ENCODE results near the gene GMDS. TPM values are rescaled to one million over a fixed set of nuclear protein-coding genes. Genes with fewer than 3 reads are reported as not detected.

Gene GMDS
- total RNA-seq, 1 donor from 2014 or later: 19.9 TPM

GRCh38 chr6:1617466-1618310 lies 627.7 kb downstream of the GMDS start:
- H3K27me3 ChIP-seq: no peaks in the 10 kb centered on the region
- H3K27ac ChIP-seq: peak overlapping the region; percentile 96 to 100
- TF ChIP-seq, protein P1, sequence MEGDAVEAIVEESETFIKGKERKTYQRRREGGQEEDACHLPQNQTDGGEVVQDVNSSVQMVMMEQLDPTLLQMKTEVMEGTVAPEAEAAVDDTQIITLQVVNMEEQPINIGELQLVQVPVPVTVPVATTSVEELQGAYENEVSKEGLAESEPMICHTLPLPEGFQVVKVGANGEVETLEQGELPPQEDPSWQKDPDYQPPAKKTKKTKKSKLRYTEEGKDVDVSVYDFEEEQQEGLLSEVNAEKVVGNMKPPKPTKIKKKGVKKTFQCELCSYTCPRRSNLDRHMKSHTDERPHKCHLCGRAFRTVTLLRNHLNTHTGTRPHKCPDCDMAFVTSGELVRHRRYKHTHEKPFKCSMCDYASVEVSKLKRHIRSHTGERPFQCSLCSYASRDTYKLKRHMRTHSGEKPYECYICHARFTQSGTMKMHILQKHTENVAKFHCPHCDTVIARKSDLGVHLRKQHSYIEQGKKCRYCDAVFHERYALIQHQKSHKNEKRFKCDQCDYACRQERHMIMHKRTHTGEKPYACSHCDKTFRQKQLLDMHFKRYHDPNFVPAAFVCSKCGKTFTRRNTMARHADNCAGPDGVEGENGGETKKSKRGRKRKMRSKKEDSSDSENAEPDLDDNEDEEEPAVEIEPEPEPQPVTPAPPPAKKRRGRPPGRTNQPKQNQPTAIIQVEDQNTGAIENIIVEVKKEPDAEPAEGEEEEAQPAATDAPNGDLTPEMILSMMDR (IDR thresholded peaks at IDR 0.05): no peak
- peaks cover 17 to 32% of the 10 kb centered on the region in 2 donors for H3K36me3 ChIP-seq
- H3K9me3 ChIP-seq: no peaks in the 10 kb centered on the region
- no peak for DNase-seq (ENCODE audit: low spot score in 2 of 2)
- peaks cover 3 to 19% of the 10 kb centered on the region in 2 donors for H3K4me1 ChIP-seq
- intact Hi-C loops (cut with DNase I): loop anchor here (2.0 to 5.0 kb wide), 2 partner anchors 420 to 483 kb away; no protein-coding TSS in a partner anchor
- H3K4me3 ChIP-seq: peak overlapping the region; percentile 91 to 94

- Histone ChIP-seq H3K4me1 (peaks cover under 1 to 11% of the 10 kb centered on the region in 2 donors), H3K36me3 (peaks cover 25 to 40% of the 10 kb centered on the region in 2 donors), H3K27ac (peak overlapping the region; percentile 96 to 100), H3K4me3 (peak overlapping the region; percentile 91 to 94), H3K27me3 (no peaks in the 10 kb centered on the region), H3K9me3 (no peaks in the 10 kb centered on the region)
- DNase-seq (ENCODE audit: low spot score in 2 of 2): no peak
- TF ChIP-seq, protein P1 (IDR thresholded peaks at IDR 0.05): no peak
- intact Hi-C loops (cut with DNase I): loop anchor here (2.0 to 5.0 kb wide), 2 partner anchors 420 to 484 kb away; no protein-coding TSS in a partner anchor
Measured at GRCh38 chr6:1616701-1617463, 628.5 kb downstream of the GMDS start.

DNA sequence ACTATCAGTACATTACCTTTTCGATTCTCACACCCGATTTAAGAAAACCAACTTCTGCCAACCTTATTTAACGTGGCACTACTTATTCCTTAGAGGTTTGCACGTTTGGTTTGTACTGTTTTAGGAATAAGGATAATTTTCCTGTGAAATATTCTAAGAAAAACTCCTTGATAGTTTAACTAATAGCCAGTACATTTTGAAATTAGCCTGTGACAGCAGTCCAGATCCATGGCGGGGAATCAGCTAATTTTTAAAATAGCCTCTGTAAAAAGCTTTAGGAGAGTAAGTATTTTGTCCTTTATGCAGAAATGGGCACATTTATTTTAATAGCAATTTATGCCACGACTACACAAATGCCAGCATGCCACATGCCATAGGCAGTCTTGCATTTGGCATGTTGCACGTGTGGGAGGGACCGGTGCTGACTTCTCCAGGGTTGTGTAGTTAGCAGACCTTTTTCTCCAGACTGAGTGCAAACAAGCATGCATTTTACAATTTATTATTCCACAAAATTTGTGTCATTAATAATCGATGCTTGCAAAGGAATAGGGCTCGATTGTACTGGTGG lies 629.5 kb downstream of the GMDS start:
- Histone ChIP-seq H3K4me3 (peak overlapping the region; percentile 91 to 94), H3K27ac (peak overlapping the region; percentile 96 to 100), H3K36me3 (peaks cover 33 to 48% of the 10 kb centered on the region in 2 donors), H3K9me3 (no peaks in the 10 kb centered on the region), H3K4me1 (peaks cover 0 to 8% of the 10 kb centered on the region in 2 donors), H3K27me3 (no peaks in the 10 kb centered on the region)
- TF ChIP-seq, protein P1 (IDR thresholded peaks at IDR 0.05): no peak
- no peak for DNase-seq (ENCODE audit: low spot score in 2 of 2)
- intact Hi-C loops (cut with DNase I): loop anchor here (2.0 to 5.0 kb wide), 2 partner anchors 421 to 485 kb away; no protein-coding TSS in a partner anchor

- Histone ChIP-seq H3K4me3 (peak overlapping the region; percentile 91 to 94), H3K4me1 (peaks cover 0 to 8% of the 10 kb centered on the region in 2 donors), H3K27ac (peak overlapping the region; percentile 96 to 100), H3K27me3 (no peaks in the 10 kb centered on the region), H3K9me3 (no peaks in the 10 kb centered on the region), H3K36me3 (peaks cover 37 to 52% of the 10 kb centered on the region in 2 donors)
- TF ChIP-seq, protein P1 (IDR thresholded peaks at IDR 0.05): no peak
- DNase-seq (ENCODE audit: low spot score in 2 of 2): peak in 1 of 2 donors; percentile 53
- intact Hi-C loops (cut with DNase I): loop anchor here (5.0 kb wide), 1 partner anchor 422 kb away; no protein-coding TSS in a partner anchor
Measured at GRCh38 chr6:1615151-1615852, 630.1 kb downstream of the GMDS start.
